Rectal smooth muscle tissue (tissue), 1 donor: ENCODE measurements around the gene GPHN.
"Not testable (repeated sequence)": the region's sequence is repeated elsewhere in the genome, so short reads cannot be mapped to it uniquely, and the experiment has no call there.

Source experiments
- H3K27ac ChIP-seq: one replicate; pipeline ENCODE4 v1.7.0; 2013; ENCODE audit warnings: low read depth, low read length, inconsistent platforms
- H3K27me3 ChIP-seq: one replicate; pipeline ENCODE4 v1.7.0; 2013; ENCODE audit warnings: low read length; ENCODE audit not compliant: control insufficient read depth, insufficient read depth
- H3K36me3 ChIP-seq: one replicate; pipeline ENCODE4 v1.7.0; 2013; ENCODE audit warnings: low read length; ENCODE audit not compliant: control insufficient read depth, insufficient read depth
- H3K4me1 ChIP-seq: one replicate; pipeline ENCODE4 v1.7.0; 2013; ENCODE audit warnings: low read length; ENCODE audit not compliant: control insufficient read depth, insufficient read depth
- H3K4me3 ChIP-seq: one replicate; pipeline ENCODE4 v1.7.0; 2013; ENCODE audit warnings: low read length
- H3K9ac ChIP-seq: one replicate; pipeline ENCODE4 v1.7.0; 2013; ENCODE audit warnings: low read length

The GPHN gene

GRCh38 chr14:66651536-66652220, 143.7 kb downstream of the GPHN start:
- Histone ChIP-seq H3K4me1 (no peaks in the 10 kb centered on the region), H3K27me3 (no peaks in the 10 kb centered on the region), H3K4me3 (no peak overlapping the region), H3K9ac (no peak overlapping the region), H3K36me3 (no peaks in the 10 kb centered on the region), H3K27ac (no peak overlapping the region)

GRCh38 chr14:66652525-66653106, 144.7 kb downstream of the GPHN start:
- Histone ChIP-seq H3K4me1 (no peaks in the 10 kb centered on the region), H3K4me3 (no peak overlapping the region), H3K9ac (no peak overlapping the region), H3K27me3 (no peaks in the 10 kb centered on the region), H3K36me3 (no peaks in the 10 kb centered on the region), H3K27ac (no peak overlapping the region)

GRCh38 chr14:66657780-66658179, 149.8 kb downstream of the GPHN start:
- Histone ChIP-seq H3K4me3 (no peak overlapping the region), H3K4me1 (no peaks in the 10 kb centered on the region), H3K27ac (no peak overlapping the region), H3K27me3 (no peaks in the 10 kb centered on the region), H3K9ac (no peak overlapping the region), H3K36me3 (no peaks in the 10 kb centered on the region)

GRCh38 chr14:66662374-66662773, 154.4 kb downstream of the GPHN start:
- Histone ChIP-seq H3K9ac (no peak overlapping the region), H3K36me3 (no peaks in the 10 kb centered on the region), H3K27ac (no peak overlapping the region), H3K4me1 (no peaks in the 10 kb centered on the region), H3K4me3 (no peak overlapping the region), H3K27me3 (no peaks in the 10 kb centered on the region)

GRCh38 chr14:66677780-66678179, 169.8 kb downstream of the GPHN start:
- Histone ChIP-seq H3K27me3 (no peaks in the 10 kb centered on the region), H3K4me3 (no peak overlapping the region), H3K9ac (no peak overlapping the region), H3K4me1 (no peaks in the 10 kb centered on the region), H3K36me3 (no peaks in the 10 kb centered on the region), H3K27ac (no peak overlapping the region)

GRCh38 chr14:66680216-66680615, 172.3 kb downstream of the GPHN start:
- no peaks in the 10 kb centered on the region for H3K27me3 ChIP-seq
- H3K27ac ChIP-seq, result no peak overlapping the region
- H3K36me3 ChIP-seq, result no peaks in the 10 kb centered on the region
- no peak overlapping the region for H3K9ac ChIP-seq
- H3K4me1 ChIP-seq, result no peaks in the 10 kb centered on the region
- no peak overlapping the region for H3K4me3 ChIP-seq

- H3K27ac ChIP-seq, result no peak overlapping the region
- H3K4me3 ChIP-seq, result no peak overlapping the region
- H3K27me3 ChIP-seq, result no peaks in the 10 kb centered on the region
- no peaks in the 10 kb centered on the region for H3K36me3 ChIP-seq
- H3K4me1 ChIP-seq, result no peaks in the 10 kb centered on the region
- H3K9ac ChIP-seq, result no peak overlapping the region
These were observed 188.4 kb downstream of the GPHN start for GRCh38 chr14:66696326-66696725.

- Histone ChIP-seq H3K27ac (no peak overlapping the region), H3K4me3 (no peak overlapping the region), H3K36me3 (no peaks in the 10 kb centered on the region), H3K4me1 (no peaks in the 10 kb centered on the region), H3K27me3 (no peaks in the 10 kb centered on the region), H3K9ac (no peak overlapping the region)
These were observed 190.6 kb downstream of the GPHN start for GRCh38 chr14:66698503-66698902.

- Histone ChIP-seq H3K9ac (no peak overlapping the region), H3K4me1 (no peaks in the 10 kb centered on the region), H3K27ac (no peak overlapping the region), H3K36me3 (no peaks in the 10 kb centered on the region), H3K27me3 (no peaks in the 10 kb centered on the region), H3K4me3 (no peak overlapping the region)
These were observed 193.9 kb downstream of the GPHN start for GRCh38 chr14:66701813-66702212.

- Histone ChIP-seq H3K27ac (no peak overlapping the region), H3K9ac (no peak overlapping the region), H3K27me3 (no peaks in the 10 kb centered on the region), H3K36me3 (no peaks in the 10 kb centered on the region), H3K4me1 (no peaks in the 10 kb centered on the region), H3K4me3 (no peak overlapping the region)
These were observed 200.3 kb downstream of the GPHN start for GRCh38 chr14:66708267-66708666.

- Histone ChIP-seq H3K27ac (no peak overlapping the region), H3K9ac (no peak overlapping the region), H3K27me3 (no peaks in the 10 kb centered on the region), H3K4me3 (no peak overlapping the region), H3K4me1 (no peaks in the 10 kb centered on the region), H3K36me3 (no peaks in the 10 kb centered on the region)
These were observed 201.3 kb downstream of the GPHN start for GRCh38 chr14:66709291-66709690.

- H3K4me1 ChIP-seq, H3K36me3 ChIP-seq, H3K4me3 ChIP-seq, H3K9ac ChIP-seq, H3K27me3 ChIP-seq, H3K27ac ChIP-seq: not testable (repeated sequence)
These were observed 206.3 kb downstream of the GPHN start for GRCh38 chr14:66714291-66714690.

- not testable (repeated sequence) for H3K4me3 ChIP-seq, H3K9ac ChIP-seq, H3K36me3 ChIP-seq, H3K27me3 ChIP-seq, H3K4me1 ChIP-seq, H3K27ac ChIP-seq
These were observed 207.4 kb downstream of the GPHN start for GRCh38 chr14:66715313-66715712.
